BLaER1 treated with 17β-estradiol and CSF1 and Interleukin-3, amounts not matched to agents 10 nM and 100 nM (cell line): ENCODE data around the gene MAP3K6.
A peak's percentile ranks its signal among the peaks of the same experiment; 100 is the strongest.

Source experiments
- H3K27ac ChIP-seq, 11 experiments: shearing (Covaris generic); formaldehyde crosslinking; 2 replicates each; pipeline ENCODE4 v1.8.1; 2022
- H3K27me3 ChIP-seq, 11 experiments: shearing (Covaris generic); formaldehyde crosslinking; 2 replicates each; pipeline ENCODE4 v1.8.1; 2022
- H3K36me3 ChIP-seq, 11 experiments: shearing (Covaris generic); formaldehyde crosslinking; 2 replicates each; pipeline ENCODE4 v1.8.1; 2022
- H3K4me1 ChIP-seq, 10 experiments: shearing (Covaris generic); formaldehyde crosslinking; 2 replicates each; pipeline ENCODE4 v1.8.1; 2022
- H3K4me2 ChIP-seq, 11 experiments: shearing (Covaris generic); formaldehyde crosslinking; 2 replicates each; pipeline ENCODE4 v1.8.1; 2022
- H3K4me3 ChIP-seq, 10 experiments: shearing (Covaris generic); formaldehyde crosslinking; 2 replicates each; pipeline ENCODE4 v1.8.1; 2022
- H3K9ac ChIP-seq, 11 experiments: shearing (Covaris generic); formaldehyde crosslinking; 2 replicates each; pipeline ENCODE4 v1.8.1; 2022
- H3K9me3 ChIP-seq, 11 experiments: shearing (Covaris generic); formaldehyde crosslinking; replicated peaks in 1 of 11; 2 replicates each; pipeline ENCODE4 v1.8.1; 2022
- H4K20me1 ChIP-seq, 11 experiments: shearing (Covaris generic); formaldehyde crosslinking; 2 replicates each; pipeline ENCODE4 v1.8.1; 2022
- Cebpa-rat ChIP-seq, 11 experiments: shearing (Covaris generic); IDR thresholded peaks; 2 replicates each; pipeline ENCODE4 v1.8.1; 2022

The MAP3K6 gene

GRCh38 chr1:27306071-27306470 is 60.7 kb downstream of the MAP3K6 start:
- H3K4me1 ChIP-seq = peaks cover 25 to 42% (median 38%) of the 10 kb centered on the region in 10 experiments
- H4K20me1 ChIP-seq = no peaks in the 10 kb centered on the region; a peak in 3 of 22 replicates
- H3K36me3 ChIP-seq = peaks cover 11 to 59% (median 33%) of the 10 kb centered on the region in 11 experiments; a peak in 19 of 22 replicates
- H3K4me3 ChIP-seq = no peak overlapping the region
- H3K27me3 ChIP-seq = no peaks in the 10 kb centered on the region
- H3K9me3 ChIP-seq = no peaks in the 10 kb centered on the region
- H3K4me2 ChIP-seq = peak overlapping the region; percentile 49 to 90 (median 72); a peak in 20 of 22 replicates
- peak overlapping the region in 9 of 11 experiments; percentile 2 to 75 (median 62); a peak in 15 of 22 replicates for H3K27ac ChIP-seq
- peak overlapping the region in 9 of 11 experiments; percentile 0 to 71 (median 58); a peak in 15 of 22 replicates for H3K9ac ChIP-seq
- no peak for TF ChIP-seq Cebpa-rat (IDR thresholded peaks at IDR 0.05)
